ENCODE data around the gene SUCLG1.

DNA sequence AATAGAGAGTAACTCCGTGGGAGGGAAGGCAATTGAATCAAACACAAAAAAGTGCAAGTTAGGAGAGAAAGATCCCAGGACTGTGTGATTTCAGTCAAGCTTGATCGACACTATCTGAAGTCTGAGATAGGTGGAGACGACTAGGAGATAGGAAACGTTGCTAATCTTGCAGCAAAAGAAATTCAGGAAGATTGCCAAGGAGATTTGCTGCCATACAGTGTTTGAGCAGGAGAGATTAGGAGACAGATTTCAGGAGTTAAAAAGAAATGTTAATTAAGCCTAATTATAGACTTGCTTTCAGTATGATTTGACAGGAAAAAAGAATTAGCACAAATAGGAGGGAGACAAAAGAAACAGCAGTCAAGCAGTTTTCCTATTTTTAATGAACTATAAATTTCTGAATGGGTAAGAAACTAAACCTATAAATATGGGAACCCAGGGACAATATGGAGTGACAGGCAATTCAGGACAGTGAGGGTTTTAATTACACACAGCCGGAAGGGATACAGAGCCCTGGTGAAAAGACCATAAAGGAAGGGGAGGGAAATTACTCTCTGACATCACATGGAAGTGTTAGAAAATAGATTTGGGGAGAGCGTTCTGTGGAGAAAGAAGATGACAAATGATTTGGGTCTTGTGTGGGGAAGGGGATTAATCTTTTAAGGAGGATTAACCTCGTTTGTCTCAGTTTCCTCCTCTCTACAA is 72.6 kb downstream of the SUCLG1 start:
- TF ChIP-seq POLR2A (IDR thresholded peaks at IDR 0.05; ENCODE audit: low read depth, low read length) (no peak), SPI1 (IDR thresholded peaks at IDR 0.05; ENCODE audit: low read depth, low read length) (no peak), POLR2AphosphoS5 (IDR thresholded peaks at IDR 0.05; ENCODE audit: low read depth, low read length) (no peak)

Measured in GM12891 (cell line).